HG02884 (cell line): Measurements from ENCODE around the gene RHBDD1.

Source experiments
- ATAC-seq: cut with Tn5 transposase; IDR thresholded peaks from one replicate; pipeline ENCODE4 v1.9.1; 2021; ENCODE audit warnings: mild to moderate bottlenecking, moderate library complexity; ENCODE audit not compliant: unreplicated experiment

Gene RHBDD1

GRCh38 chr2:226977775-226978190 is 141.9 kb downstream of the RHBDD1 start:
- ATAC-seq = no peak

- ATAC-seq = no peak
Observed at GRCh38 chr2:226978300-226978699, 142.4 kb downstream of the RHBDD1 start.

GRCh38 chr2:226979004-226979403 is 143.2 kb downstream of the RHBDD1 start:
- no peak for ATAC-seq

- ATAC-seq = no peak
Observed at GRCh38 chr2:226981791-226982326, 146.0 kb downstream of the RHBDD1 start.

GRCh38 chr2:226983895-226984749 is 148.3 kb downstream of the RHBDD1 start:
- ATAC-seq = no peak

GRCh38 chr2:226984750-226985582 is 149.1 kb downstream of the RHBDD1 start:
- ATAC-seq = peak; percentile 99

GRCh38 chr2:226985583-226985946 is 149.7 kb downstream of the RHBDD1 start:
- no peak for ATAC-seq

GRCh38 chr2:226991663-226992062 is 155.8 kb downstream of the RHBDD1 start:
- peak; percentile 49 for ATAC-seq

GRCh38 chr2:226993171-226993570 is 157.3 kb downstream of the RHBDD1 start:
- ATAC-seq = no peak

- no peak for ATAC-seq
Observed at GRCh38 chr2:226994775-226995174, 158.9 kb downstream of the RHBDD1 start.

GRCh38 chr2:226995625-226996041 is 159.8 kb downstream of the RHBDD1 start:
- ATAC-seq = peak; percentile 63

GRCh38 chr2:226999661-227000060 is 163.8 kb downstream of the RHBDD1 start:
- ATAC-seq = no peak

- no peak for ATAC-seq
Observed at GRCh38 chr2:227000123-227000522, 164.3 kb downstream of the RHBDD1 start.

GRCh38 chr2:227004482-227004881 is 168.6 kb downstream of the RHBDD1 start:
- ATAC-seq = no peak

GRCh38 chr2:227006189-227006897 is 170.5 kb downstream of the RHBDD1 start:
- ATAC-seq = no peak

GRCh38 chr2:227007148-227007547 is 171.3 kb downstream of the RHBDD1 start:
- ATAC-seq = no peak

- no peak for ATAC-seq
Observed at GRCh38 chr2:227007940-227008339, 172.1 kb downstream of the RHBDD1 start.

- ATAC-seq = no peak
Observed at GRCh38 chr2:227010433-227010832, 174.6 kb downstream of the RHBDD1 start.

- no peak for ATAC-seq
Observed at GRCh38 chr2:227013330-227013729, 177.5 kb downstream of the RHBDD1 start.

- no peak for ATAC-seq
Observed at GRCh38 chr2:227013881-227014280, 178.0 kb downstream of the RHBDD1 start.

GRCh38 chr2:227016894-227017293 is 181.0 kb downstream of the RHBDD1 start:
- ATAC-seq = no peak
